Endodermal cell (in vitro differentiated cells): ENCODE data around the gene HBE1. TPM values are rescaled to one million over a fixed set of nuclear protein-coding genes. Genes with fewer than 3 reads are reported as not detected.

ENCODE experiments used
- DNase-seq: peaks from one replicate; pipeline ENCODE4 v3.0.0-alpha.2; 2017
- H3K27ac ChIP-seq: 2 replicates; pipeline ENCODE4 v1.5.1; 2013; ENCODE audit warnings: mild to moderate bottlenecking, low read depth, low read length, moderate library complexity
- H3K27me3 ChIP-seq: 2 replicates; pipeline ENCODE4 v1.6.1; 2013; ENCODE audit warnings: mild to moderate bottlenecking, low read length, moderate library complexity; ENCODE audit not compliant: insufficient read depth, control insufficient read depth, poor library complexity, severe bottlenecking
- H3K36me3 ChIP-seq: 2 replicates; pipeline ENCODE4 v1.7.0; 2013; ENCODE audit warnings: mild to moderate bottlenecking, low read length, moderate library complexity; ENCODE audit not compliant: control insufficient read depth, insufficient read depth
- H3K4me1 ChIP-seq: one replicate; pipeline ENCODE4 v1.7.0; 2013; ENCODE audit warnings: low read length; ENCODE audit not compliant: control insufficient read depth, insufficient read depth
- H3K4me3 ChIP-seq: 2 replicates; pipeline ENCODE4 v1.5.1; 2013; ENCODE audit warnings: mild to moderate bottlenecking, low read length, moderate library complexity
- H3K9ac ChIP-seq: 2 replicates; pipeline ENCODE4 v1.6.1; 2013; ENCODE audit warnings: mild to moderate bottlenecking, low read length, moderate library complexity; ENCODE audit not compliant: poor library complexity, severe bottlenecking; ENCODE audit errors: extremely low read depth
- H3K9me3 ChIP-seq: 2 replicates; pipeline ENCODE4 v1.6.1; 2013; ENCODE audit warnings: mild to moderate bottlenecking, low read length, moderate library complexity; ENCODE audit not compliant: control insufficient read depth
- H3K27ac Mint-ChIP-seq: 2 replicates; pipeline ENCODE4 v1.8.0; 2020; ENCODE audit warnings: mixed read lengths
- H3K27me3 Mint-ChIP-seq: 2 replicates; pipeline ENCODE4 v1.8.0; 2021; ENCODE audit warnings: mild to moderate bottlenecking, mixed read lengths; ENCODE audit not compliant: insufficient read depth
- H3K36me3 Mint-ChIP-seq: 2 replicates; pipeline ENCODE4 v1.8.0; 2020; ENCODE audit warnings: low read depth, mixed read lengths
- H3K4me1 Mint-ChIP-seq: 2 replicates; pipeline ENCODE4 v1.8.0; 2020; ENCODE audit warnings: mixed read lengths
- H3K4me3 Mint-ChIP-seq: 2 replicates; pipeline ENCODE4 v1.8.0; 2020; ENCODE audit warnings: mild to moderate bottlenecking, moderate library complexity, mixed read lengths
- H3K9me3 Mint-ChIP-seq: 2 replicates; pipeline ENCODE4 v1.8.0; 2020; ENCODE audit warnings: mild to moderate bottlenecking, mixed read lengths
- whole genome bisulfite sequencing, 2 experiments: methylation state at CpG; one replicate each; pipeline versions ENCODE4 v1.1.5 to v1.1.7; 2013; ENCODE audit warnings: missing lambda C conversion rate in 2 of 2, mixed read lengths in 1 of 2; ENCODE audit not compliant: insufficient coverage in 1 of 2, insufficient read length in 1 of 2; 5-methylcytosine and 5-hydroxymethylcytosine counted together
- total RNA-seq, 2 donors: library from RNA; stranded (reverse); fragmentation: NEBNext Ultra II Directional in 1 of 2; extraction: Animal tissue kit (Norgen Biotek cat#: 25700) in 1 of 2; gene quantifications; 2 replicates in 1 of 2; 3 replicates in 1 of 2; pipeline ENCODE4 v1.2.1, GENCODE V29; 2021
- TF ChIP-seq, protein P1 (sequence below): fragments of 200-600 bp; sonication (generic); conservative IDR thresholded peaks from 2 replicates; pipeline ENCODE4 v1.5.0; 2021; ENCODE audit warnings: antibody characterized with exemption, mild to moderate bottlenecking

HBE1 gene
- total RNA-seq, 2 donors from 2014 or later = 0.81 to 6.1 TPM

DNA sequence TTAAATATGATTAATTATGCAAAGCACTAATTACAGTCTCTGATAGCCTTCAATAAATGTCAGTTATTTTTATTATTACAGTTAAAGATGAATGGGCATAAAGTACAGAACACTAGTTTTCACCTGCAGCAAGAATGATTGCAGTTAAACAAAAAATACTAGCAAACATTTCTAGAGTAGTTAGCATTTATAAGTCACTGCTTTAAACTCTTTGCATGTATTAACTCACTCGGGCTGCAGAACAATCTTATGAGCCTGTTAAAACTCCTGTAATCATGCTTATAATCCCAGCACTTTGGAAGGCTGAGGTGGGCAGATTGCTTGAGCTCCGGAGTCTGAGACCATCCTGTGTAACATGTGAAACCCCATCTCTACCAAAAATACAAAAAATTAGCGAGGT lies 17.2 kb upstream of the HBE1 start:
- Histone ChIP-seq H3K4me3 (no peak overlapping the region), H3K27ac (no peak overlapping the region), H3K27me3 (no peaks in the 10 kb centered on the region), H3K9me3 (no peaks in the 10 kb centered on the region), H3K36me3 (no peaks in the 10 kb centered on the region), H3K4me1 (peaks cover 2% of the 10 kb centered on the region), H3K9ac (no peak overlapping the region)
- Mint-ChIP-seq H3K4me3 (no peak overlapping the region), H3K27ac (no peak overlapping the region), H3K27me3 (no peaks in the 10 kb centered on the region), H3K4me1 (peaks cover 17% of the 10 kb centered on the region), H3K36me3 (no peaks in the 10 kb centered on the region), H3K9me3 (no peaks in the 10 kb centered on the region)
- 95 to 96% methylated on average over 2 to 3 of the region's 3 CpGs for WGBS, 2 experiments
- DNase-seq = no peak
- TF ChIP-seq, protein P1, sequence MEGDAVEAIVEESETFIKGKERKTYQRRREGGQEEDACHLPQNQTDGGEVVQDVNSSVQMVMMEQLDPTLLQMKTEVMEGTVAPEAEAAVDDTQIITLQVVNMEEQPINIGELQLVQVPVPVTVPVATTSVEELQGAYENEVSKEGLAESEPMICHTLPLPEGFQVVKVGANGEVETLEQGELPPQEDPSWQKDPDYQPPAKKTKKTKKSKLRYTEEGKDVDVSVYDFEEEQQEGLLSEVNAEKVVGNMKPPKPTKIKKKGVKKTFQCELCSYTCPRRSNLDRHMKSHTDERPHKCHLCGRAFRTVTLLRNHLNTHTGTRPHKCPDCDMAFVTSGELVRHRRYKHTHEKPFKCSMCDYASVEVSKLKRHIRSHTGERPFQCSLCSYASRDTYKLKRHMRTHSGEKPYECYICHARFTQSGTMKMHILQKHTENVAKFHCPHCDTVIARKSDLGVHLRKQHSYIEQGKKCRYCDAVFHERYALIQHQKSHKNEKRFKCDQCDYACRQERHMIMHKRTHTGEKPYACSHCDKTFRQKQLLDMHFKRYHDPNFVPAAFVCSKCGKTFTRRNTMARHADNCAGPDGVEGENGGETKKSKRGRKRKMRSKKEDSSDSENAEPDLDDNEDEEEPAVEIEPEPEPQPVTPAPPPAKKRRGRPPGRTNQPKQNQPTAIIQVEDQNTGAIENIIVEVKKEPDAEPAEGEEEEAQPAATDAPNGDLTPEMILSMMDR = no peak

DNA sequence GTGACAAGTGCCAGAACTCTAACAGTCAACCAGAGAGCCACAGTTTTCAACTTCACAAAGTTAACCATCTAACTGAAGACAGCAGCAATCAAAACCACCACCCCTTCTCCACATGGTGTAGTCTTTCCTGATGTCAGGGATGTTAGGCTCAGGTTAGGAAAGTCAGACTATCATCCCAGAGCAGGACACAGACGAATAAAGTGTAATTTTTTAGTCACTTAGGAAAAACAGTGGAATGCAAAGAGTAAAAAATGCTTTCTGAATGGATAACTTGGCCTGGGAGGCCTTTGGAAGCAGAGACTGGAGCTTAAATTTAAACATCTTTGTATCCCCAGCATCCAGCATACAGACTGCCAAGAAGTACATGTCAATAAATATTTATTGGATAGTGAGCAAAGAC lies 16.6 kb upstream of the HBE1 start:
- no peak overlapping the region for H3K27ac ChIP-seq
- no peaks in the 10 kb centered on the region for H3K36me3 ChIP-seq
- Mint-ChIP-seq H3K4me3 (no peak overlapping the region), H3K9me3 (no peaks in the 10 kb centered on the region), H3K4me1 (peaks cover 17% of the 10 kb centered on the region), H3K36me3 (no peaks in the 10 kb centered on the region), H3K27me3 (no peaks in the 10 kb centered on the region), H3K27ac (no peak overlapping the region)
- H3K9ac ChIP-seq = no peak overlapping the region
- H3K9me3 ChIP-seq = no peaks in the 10 kb centered on the region
- no peak overlapping the region for H3K4me3 ChIP-seq
- no peak for DNase-seq
- H3K4me1 ChIP-seq = peaks cover 2% of the 10 kb centered on the region
- 71 to 83% methylated on average over 1 of the region's 1 CpG for WGBS, 2 experiments
- TF ChIP-seq, protein P1 = no peak
- no peaks in the 10 kb centered on the region for H3K27me3 ChIP-seq

DNA sequence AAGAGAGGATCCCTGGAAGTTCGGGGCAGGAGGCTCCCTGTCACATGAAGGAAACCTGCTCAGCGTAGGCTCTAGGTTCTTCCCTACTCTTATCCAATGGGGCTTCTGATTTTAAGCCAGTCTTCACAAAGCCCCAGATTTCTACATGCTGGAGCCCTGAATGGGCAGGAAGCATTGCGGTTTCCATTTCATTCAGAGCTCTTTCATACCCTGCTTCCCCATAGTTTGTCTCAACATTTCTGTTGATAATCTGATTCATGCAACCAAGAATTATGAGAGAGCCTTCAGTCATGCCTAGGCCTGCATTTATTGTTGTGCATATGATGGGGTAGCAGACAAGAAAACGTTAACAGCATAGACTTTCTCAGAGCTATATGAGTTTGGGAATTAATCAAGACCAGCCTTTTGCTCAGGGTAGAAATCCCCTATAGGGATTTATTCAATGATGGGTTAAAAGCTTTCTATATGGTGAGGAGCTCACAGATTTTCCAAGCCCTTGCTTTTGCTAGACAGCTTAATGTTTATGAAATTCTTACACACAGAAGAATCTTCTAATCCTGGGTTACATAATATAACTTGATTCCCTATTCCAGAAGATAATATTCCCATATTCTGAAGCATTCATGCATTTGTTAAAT lies 16.1 kb upstream of the HBE1 start:
- TF ChIP-seq, protein P1 = no peak
- no peaks in the 10 kb centered on the region for H3K36me3 Mint-ChIP-seq
- WGBS, 2 experiments = 92 to 95% methylated on average over 4 of the region's 4 CpGs
- no peak overlapping the region for H3K4me3 Mint-ChIP-seq
- H3K9me3 ChIP-seq = no peaks in the 10 kb centered on the region
- no peak overlapping the region for H3K9ac ChIP-seq
- no peaks in the 10 kb centered on the region for H3K27me3 Mint-ChIP-seq
- no peak overlapping the region for H3K27ac ChIP-seq
- no peak for DNase-seq
- H3K36me3 ChIP-seq = no peaks in the 10 kb centered on the region
- H3K27ac Mint-ChIP-seq = no peak overlapping the region
- H3K4me1 ChIP-seq = peaks cover 2% of the 10 kb centered on the region
- H3K9me3 Mint-ChIP-seq = no peaks in the 10 kb centered on the region
- H3K4me1 Mint-ChIP-seq = peaks cover 18% of the 10 kb centered on the region
- no peak overlapping the region for H3K4me3 ChIP-seq
- H3K27me3 ChIP-seq = no peaks in the 10 kb centered on the region
